ENCODE measurements around the gene KASH5. TPM values are rescaled to one million over a fixed set of nuclear protein-coding genes. Genes with fewer than 3 reads are reported as not detected.

The KASH5 gene
- total and polyA plus RNA-seq, 2 of the 4 experiments (the other 2 are of a cell fraction): not detected

- Histone ChIP-seq H4K20me1 (ENCODE audit: insufficient read depth, low read length) (no peaks in the 10 kb centered on the region), H2BK15ac (ENCODE audit: low read depth, low read length) (no peak overlapping the region), H3K36me3 (ENCODE audit: control insufficient read depth, insufficient read depth, low read length) (no peaks in the 10 kb centered on the region), H3K27ac (ENCODE audit: insufficient read depth, low read length) (no peak overlapping the region), H2BK120ac (ENCODE audit: low read depth, low read length) (no peak overlapping the region), H3K4ac (ENCODE audit: low read depth, low read length) (no peak overlapping the region), H3K4me1 (ENCODE audit: control insufficient read depth, insufficient read depth, low read length) (no peaks in the 10 kb centered on the region), H4K8ac (ENCODE audit: low read depth in 2 of 2, low read length in 2 of 2) (no peak overlapping the region), H3K14ac (replicated peaks; ENCODE audit: low read depth, low read length) (no peak overlapping the region), H2AK5ac (ENCODE audit: low read depth, low read length) (no peak overlapping the region), H2AFZ (replicated peaks; ENCODE audit: low read length, poor library complexity) (no peak overlapping the region), H3K9ac (ENCODE audit: low read depth, low read length) (no peak overlapping the region), H3K18ac (ENCODE audit: low read depth, low read length) (no peak overlapping the region), H2AK9ac (replicated peaks; ENCODE audit: low read depth, low read length, poor library complexity) (no peak overlapping the region), H2BK5ac (ENCODE audit: low read depth, low read length, poor library complexity, severe bottlenecking) (no peak overlapping the region), H3K27me3 (ENCODE audit: control insufficient read depth, insufficient read depth, low read length) (peaks cover 94% of the 10 kb centered on the region), H3K9me3 (ENCODE audit: control insufficient read depth, insufficient read depth, low read length) (peaks cover 17% of the 10 kb centered on the region), H3K56ac (ENCODE audit: extremely low read depth, insufficient read depth, low read length) (no peak overlapping the region), H2BK20ac (ENCODE audit: low read depth, low read length) (no peak overlapping the region), H4K5ac (ENCODE audit: low read depth, low read length) (no peak overlapping the region), H3K9me1 (ENCODE audit: insufficient read depth, low read length) (no peaks in the 10 kb centered on the region), H3K23ac (ENCODE audit: low read depth, low read length) (no peak overlapping the region), H3K4me3 (ENCODE audit: insufficient read depth, low read depth, low read length) (no peak overlapping the region), H3K4me2 (ENCODE audit: low read depth, low read length) (no peak overlapping the region), H4K91ac (ENCODE audit: insufficient read depth, low read depth, low read length) (no peak overlapping the region), H3K79me1 (ENCODE audit: low read depth in 1 of 2, low read length in 2 of 2) (no peaks in the 10 kb centered on the region)
- no TSS peak for BruUV-seq (replicated peaks)
- intact Hi-C loops (cut with micrococcal nuclease): no loop called here
- no peak for TF ChIP-seq RCOR1 (IDR thresholded peaks at IDR 0.05; ENCODE audit: insufficient replicate concordance, low read length)
- TF ChIP-seq MAFK (IDR thresholded peaks at IDR 0.05; ENCODE audit: low read depth, low read length): no peak
- no peak for TF ChIP-seq BHLHE40 (IDR thresholded peaks at IDR 0.05; ENCODE audit: low read depth, low read length)
- TF ChIP-seq FOS (IDR thresholded peaks at IDR 0.05; ENCODE audit: low read depth, low read length): no peak
- no peak for TF ChIP-seq POLR2A (IDR thresholded peaks at IDR 0.05; ENCODE audit: low read depth, low read length)
- no peak for TF ChIP-seq CHD1 (IDR thresholded peaks at IDR 0.05; ENCODE audit: low read depth, low read length)
- no peak for TF ChIP-seq CEBPB (IDR thresholded peaks at IDR 0.05; ENCODE audit: low read depth, low read length)
- TF ChIP-seq RFX5 (IDR thresholded peaks at IDR 0.05; ENCODE audit: low read depth, low read length): no peak
- no peak for TF ChIP-seq MXI1 (IDR thresholded peaks at IDR 0.05; ENCODE audit: borderline replicate concordance, low read depth, low read length)
- TF ChIP-seq USF2 (IDR thresholded peaks at IDR 0.05; ENCODE audit: low read depth, low read length): no peak
- no peak for TF ChIP-seq RAD21 (IDR thresholded peaks at IDR 0.05; ENCODE audit: low read length)
- no peak for TF ChIP-seq MAZ (IDR thresholded peaks at IDR 0.05; ENCODE audit: borderline replicate concordance, low read depth, low read length)
- TF ChIP-seq, protein P1, sequence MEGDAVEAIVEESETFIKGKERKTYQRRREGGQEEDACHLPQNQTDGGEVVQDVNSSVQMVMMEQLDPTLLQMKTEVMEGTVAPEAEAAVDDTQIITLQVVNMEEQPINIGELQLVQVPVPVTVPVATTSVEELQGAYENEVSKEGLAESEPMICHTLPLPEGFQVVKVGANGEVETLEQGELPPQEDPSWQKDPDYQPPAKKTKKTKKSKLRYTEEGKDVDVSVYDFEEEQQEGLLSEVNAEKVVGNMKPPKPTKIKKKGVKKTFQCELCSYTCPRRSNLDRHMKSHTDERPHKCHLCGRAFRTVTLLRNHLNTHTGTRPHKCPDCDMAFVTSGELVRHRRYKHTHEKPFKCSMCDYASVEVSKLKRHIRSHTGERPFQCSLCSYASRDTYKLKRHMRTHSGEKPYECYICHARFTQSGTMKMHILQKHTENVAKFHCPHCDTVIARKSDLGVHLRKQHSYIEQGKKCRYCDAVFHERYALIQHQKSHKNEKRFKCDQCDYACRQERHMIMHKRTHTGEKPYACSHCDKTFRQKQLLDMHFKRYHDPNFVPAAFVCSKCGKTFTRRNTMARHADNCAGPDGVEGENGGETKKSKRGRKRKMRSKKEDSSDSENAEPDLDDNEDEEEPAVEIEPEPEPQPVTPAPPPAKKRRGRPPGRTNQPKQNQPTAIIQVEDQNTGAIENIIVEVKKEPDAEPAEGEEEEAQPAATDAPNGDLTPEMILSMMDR (conservative IDR thresholded peaks at IDR 0.05; ENCODE audit: low read depth, low read length): no peak
- no peak for TF ChIP-seq NFE2L2 (IDR thresholded peaks at IDR 0.05; ENCODE audit: low read depth, low read length)
- ATAC-seq (ENCODE audit: low read depth) (no peak), DNase-seq (no peak)
- ChIA-PET POLR2A (ENCODE audit: unreplicated experiment) (no interaction called here), CTCF (no interaction called here)
- WGBS, 2 experiments (ENCODE audit: extremely low coverage in 2 of 2, insufficient read length in 1 of 2): 5% methylated on average over 6 of the region's 29 CpGs; no CpG with 5 or more reads in 1 of the 2 experiments
- dilution Hi-C loops (cut with HindIII; ENCODE audit: low sequenced_read_pairs, unreplicated experiment): no loop called here
- in situ Hi-C loops (cut with MboI; ENCODE audit: low sequenced_read_pairs): no loop called here
Observed at GRCh38 chr19:49428547-49429451, 40.8 kb downstream of the KASH5 start.

Data from IMR-90 (cell line).